ENCODE measurements around the gene PCDHGB4. TPM values are rescaled to one million over a fixed set of nuclear protein-coding genes. Genes with fewer than 3 reads are reported as not detected.
A peak's percentile ranks its signal among the peaks of the same experiment; 100 is the strongest.

Gene PCDHGB4
- total and polyA plus RNA-seq, 2 of the 4 experiments (the other 2 are of a cell fraction): 10.0 to 17.6 TPM

DNA sequence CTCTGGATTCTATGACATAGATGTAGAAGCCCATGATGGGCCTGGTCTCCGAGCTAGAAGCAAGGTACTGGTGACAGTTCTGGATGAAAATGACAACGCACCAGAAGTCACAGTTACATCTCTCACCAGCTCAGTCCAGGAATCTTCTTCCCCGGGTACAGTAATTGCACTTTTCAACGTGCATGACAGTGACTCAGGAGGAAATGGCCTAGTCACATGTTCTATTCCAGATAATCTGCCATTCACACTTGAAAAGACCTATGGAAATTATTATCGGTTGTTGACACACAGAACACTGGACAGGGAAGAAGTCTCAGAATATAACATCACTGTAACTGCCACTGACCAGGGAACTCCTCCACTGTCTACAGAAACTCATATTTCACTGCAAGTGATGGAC is 31.4 kb upstream of the PCDHGB4 start:
- Histone ChIP-seq H3K4me3 (ENCODE audit: insufficient read depth, low read depth, low read length) (no peak overlapping the region), H2BK15ac (ENCODE audit: low read depth, low read length) (no peak overlapping the region), H3K4ac (ENCODE audit: low read depth, low read length) (no peak overlapping the region), H2BK20ac (ENCODE audit: low read depth, low read length) (no peak overlapping the region), H2AK5ac (ENCODE audit: low read depth, low read length) (no peak overlapping the region), H2AFZ (replicated peaks; ENCODE audit: low read length, poor library complexity) (no peak overlapping the region), H2AK9ac (replicated peaks; ENCODE audit: low read depth, low read length, poor library complexity) (no peak overlapping the region), H3K4me1 (ENCODE audit: control insufficient read depth, insufficient read depth, low read length) (no peaks in the 10 kb centered on the region), H3K27ac (ENCODE audit: insufficient read depth, low read length) (no peak overlapping the region), H2BK5ac (ENCODE audit: low read depth, low read length, poor library complexity, severe bottlenecking) (no peak overlapping the region), H4K20me1 (ENCODE audit: insufficient read depth, low read length) (no peaks in the 10 kb centered on the region), H3K27me3 (ENCODE audit: control insufficient read depth, insufficient read depth, low read length) (no peaks in the 10 kb centered on the region), H4K8ac (ENCODE audit: low read depth in 2 of 2, low read length in 2 of 2) (no peak overlapping the region), H3K9ac (ENCODE audit: low read depth, low read length) (no peak overlapping the region), H3K79me1 (ENCODE audit: low read depth in 1 of 2, low read length in 2 of 2) (no peaks in the 10 kb centered on the region), H2BK120ac (ENCODE audit: low read depth, low read length) (no peak overlapping the region), H3K4me2 (ENCODE audit: low read depth, low read length) (no peak overlapping the region), H3K14ac (replicated peaks; ENCODE audit: low read depth, low read length) (no peak overlapping the region), H4K91ac (ENCODE audit: insufficient read depth, low read depth, low read length) (no peak overlapping the region), H3K56ac (ENCODE audit: extremely low read depth, insufficient read depth, low read length) (no peak overlapping the region), H3K18ac (ENCODE audit: low read depth, low read length) (no peak overlapping the region), H4K5ac (ENCODE audit: low read depth, low read length) (no peak overlapping the region), H3K36me3 (ENCODE audit: control insufficient read depth, insufficient read depth, low read length) (peaks cover 3% of the 10 kb centered on the region; the same call in 1 of the 2 replicates), H3K23ac (ENCODE audit: low read depth, low read length) (no peak overlapping the region), H3K9me3 (ENCODE audit: control insufficient read depth, insufficient read depth, low read length) (peaks cover 60% of the 10 kb centered on the region), H3K9me1 (ENCODE audit: insufficient read depth, low read length) (no peaks in the 10 kb centered on the region)
- TF ChIP-seq, protein P1, sequence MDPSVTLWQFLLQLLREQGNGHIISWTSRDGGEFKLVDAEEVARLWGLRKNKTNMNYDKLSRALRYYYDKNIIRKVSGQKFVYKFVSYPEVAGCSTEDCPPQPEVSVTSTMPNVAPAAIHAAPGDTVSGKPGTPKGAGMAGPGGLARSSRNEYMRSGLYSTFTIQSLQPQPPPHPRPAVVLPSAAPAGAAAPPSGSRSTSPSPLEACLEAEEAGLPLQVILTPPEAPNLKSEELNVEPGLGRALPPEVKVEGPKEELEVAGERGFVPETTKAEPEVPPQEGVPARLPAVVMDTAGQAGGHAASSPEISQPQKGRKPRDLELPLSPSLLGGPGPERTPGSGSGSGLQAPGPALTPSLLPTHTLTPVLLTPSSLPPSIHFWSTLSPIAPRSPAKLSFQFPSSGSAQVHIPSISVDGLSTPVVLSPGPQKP (IDR thresholded peaks at IDR 0.05; ENCODE audit: borderline replicate concordance, low read depth, low read length): no peak
- TF ChIP-seq CHD1 (IDR thresholded peaks at IDR 0.05; ENCODE audit: low read depth, low read length): no peak
- no peak for TF ChIP-seq BHLHE40 (IDR thresholded peaks at IDR 0.05; ENCODE audit: low read depth, low read length)
- TF ChIP-seq MAZ (IDR thresholded peaks at IDR 0.05; ENCODE audit: borderline replicate concordance, low read depth, low read length): no peak
- TF ChIP-seq, protein P2, sequence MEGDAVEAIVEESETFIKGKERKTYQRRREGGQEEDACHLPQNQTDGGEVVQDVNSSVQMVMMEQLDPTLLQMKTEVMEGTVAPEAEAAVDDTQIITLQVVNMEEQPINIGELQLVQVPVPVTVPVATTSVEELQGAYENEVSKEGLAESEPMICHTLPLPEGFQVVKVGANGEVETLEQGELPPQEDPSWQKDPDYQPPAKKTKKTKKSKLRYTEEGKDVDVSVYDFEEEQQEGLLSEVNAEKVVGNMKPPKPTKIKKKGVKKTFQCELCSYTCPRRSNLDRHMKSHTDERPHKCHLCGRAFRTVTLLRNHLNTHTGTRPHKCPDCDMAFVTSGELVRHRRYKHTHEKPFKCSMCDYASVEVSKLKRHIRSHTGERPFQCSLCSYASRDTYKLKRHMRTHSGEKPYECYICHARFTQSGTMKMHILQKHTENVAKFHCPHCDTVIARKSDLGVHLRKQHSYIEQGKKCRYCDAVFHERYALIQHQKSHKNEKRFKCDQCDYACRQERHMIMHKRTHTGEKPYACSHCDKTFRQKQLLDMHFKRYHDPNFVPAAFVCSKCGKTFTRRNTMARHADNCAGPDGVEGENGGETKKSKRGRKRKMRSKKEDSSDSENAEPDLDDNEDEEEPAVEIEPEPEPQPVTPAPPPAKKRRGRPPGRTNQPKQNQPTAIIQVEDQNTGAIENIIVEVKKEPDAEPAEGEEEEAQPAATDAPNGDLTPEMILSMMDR (conservative IDR thresholded peaks at IDR 0.05; ENCODE audit: low read depth, low read length): no peak
- TF ChIP-seq MXI1 (IDR thresholded peaks at IDR 0.05; ENCODE audit: borderline replicate concordance, low read depth, low read length): no peak
- no peak for TF ChIP-seq FOS (IDR thresholded peaks at IDR 0.05; ENCODE audit: low read depth, low read length)
- no peak for TF ChIP-seq POLR2A (IDR thresholded peaks at IDR 0.05; ENCODE audit: low read depth, low read length)
- TF ChIP-seq, protein P3, sequence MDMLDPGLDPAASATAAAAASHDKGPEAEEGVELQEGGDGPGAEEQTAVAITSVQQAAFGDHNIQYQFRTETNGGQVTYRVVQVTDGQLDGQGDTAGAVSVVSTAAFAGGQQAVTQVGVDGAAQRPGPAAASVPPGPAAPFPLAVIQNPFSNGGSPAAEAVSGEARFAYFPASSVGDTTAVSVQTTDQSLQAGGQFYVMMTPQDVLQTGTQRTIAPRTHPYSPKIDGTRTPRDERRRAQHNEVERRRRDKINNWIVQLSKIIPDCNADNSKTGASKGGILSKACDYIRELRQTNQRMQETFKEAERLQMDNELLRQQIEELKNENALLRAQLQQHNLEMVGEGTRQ (IDR thresholded peaks at IDR 0.05; ENCODE audit: low read depth, low read length): no peak
- TF ChIP-seq RAD21 (IDR thresholded peaks at IDR 0.05; ENCODE audit: low read length): no peak
- no peak for TF ChIP-seq RCOR1 (IDR thresholded peaks at IDR 0.05; ENCODE audit: insufficient replicate concordance, low read length)
- TF ChIP-seq CEBPB (IDR thresholded peaks at IDR 0.05; ENCODE audit: low read depth, low read length): no peak
- TF ChIP-seq NFE2L2 (IDR thresholded peaks at IDR 0.05; ENCODE audit: low read depth, low read length): no peak
- TF ChIP-seq SMC3 (IDR thresholded peaks at IDR 0.05; ENCODE audit: low read depth, low read length): no peak
- no peak for TF ChIP-seq RFX5 (IDR thresholded peaks at IDR 0.05; ENCODE audit: low read depth, low read length)
- no peak for TF ChIP-seq MAFK (IDR thresholded peaks at IDR 0.05; ENCODE audit: low read depth, low read length)
- ChIA-PET CTCF (no interaction called here), POLR2A (ENCODE audit: unreplicated experiment) (no interaction called here)
- in situ Hi-C loops (cut with MboI; ENCODE audit: low sequenced_read_pairs) (no loop called here), intact Hi-C loops (cut with micrococcal nuclease) (no loop called here), dilution Hi-C loops (cut with HindIII; ENCODE audit: low sequenced_read_pairs, unreplicated experiment) (no loop called here)
- WGBS, 2 experiments (ENCODE audit: extremely low coverage in 2 of 2, insufficient read length in 1 of 2): no CpG with 5 or more reads among the region's 5 CpGs
- DNase-seq (no peak), ATAC-seq (ENCODE audit: low read depth) (no peak)
- BruUV-seq (replicated peaks): TSS peak; percentile 8
